HEK293 (cell line): Measurements from ENCODE around the gene ZKSCAN4.
A peak's percentile ranks its signal among the peaks of the same experiment; 100 is the strongest.

Source experiments
- BCL6B ChIP-seq: fragments of 450-650 bp; formaldehyde crosslinking; IDR thresholded peaks from 2 replicates; pipeline ENCODE4 v1.5.1; 2017; ENCODE audit warnings: missing biosample characterization, missing genetic modification characterization
- GLIS2 ChIP-seq: fragments of 450-650 bp; formaldehyde crosslinking; IDR thresholded peaks from 2 replicates; pipeline ENCODE4 v1.5.1; 2016; ENCODE audit warnings: missing biosample characterization, missing genetic modification characterization
- HOXC10 ChIP-seq: sonication (generic); formaldehyde crosslinking; IDR thresholded peaks from 2 replicates; pipeline ENCODE4 v1.8.1; 2023; ENCODE audit warnings: mild to moderate bottlenecking, missing genetic modification reagents
- KLF16 ChIP-seq: fragments of 450-650 bp; formaldehyde crosslinking; IDR thresholded peaks from 2 replicates; pipeline ENCODE4 v1.5.1; 2017; ENCODE audit warnings: missing biosample characterization, missing genetic modification characterization
- KLF8 ChIP-seq: fragments of 450-650 bp; formaldehyde crosslinking; IDR thresholded peaks from 2 replicates; pipeline ENCODE4 v1.5.1; 2016; ENCODE audit warnings: missing biosample characterization, missing genetic modification characterization
- SP7 ChIP-seq: fragments of 450-650 bp; formaldehyde crosslinking; IDR thresholded peaks from 2 replicates; pipeline ENCODE4 v1.5.1; 2016; ENCODE audit warnings: missing biosample characterization, missing genetic modification characterization
- ZBTB8A ChIP-seq: fragments of 450-650 bp; formaldehyde crosslinking; IDR thresholded peaks from 2 replicates; pipeline ENCODE4 v1.5.1; 2016; ENCODE audit warnings: missing biosample characterization, missing genetic modification characterization
- ZEB2 ChIP-seq: fragments of 450-650 bp; formaldehyde crosslinking; IDR thresholded peaks from 2 replicates; pipeline ENCODE4 v1.5.1; 2016; ENCODE audit warnings: missing biosample characterization, missing genetic modification characterization
- ZFP3 ChIP-seq: fragments of 450-650 bp; formaldehyde crosslinking; IDR thresholded peaks from 2 replicates; pipeline ENCODE4 v1.5.1; 2016; ENCODE audit warnings: low read depth, missing biosample characterization, missing genetic modification characterization
- ZNF112 ChIP-seq: fragments of 450-650 bp; formaldehyde crosslinking; IDR thresholded peaks from 2 replicates; pipeline ENCODE4 v1.5.0; 2017; ENCODE audit warnings: missing biosample characterization, missing genetic modification characterization
- ZNF132 ChIP-seq: fragments of 450-650 bp; formaldehyde crosslinking; IDR thresholded peaks from 2 replicates; pipeline ENCODE4 v1.5.1; 2017; ENCODE audit warnings: missing biosample characterization, missing genetic modification characterization, borderline replicate concordance
- ZNF18 ChIP-seq: fragments of 450-650 bp; formaldehyde crosslinking; IDR thresholded peaks from 2 replicates; pipeline ENCODE4 v1.5.1; 2016; ENCODE audit warnings: missing biosample characterization, missing genetic modification characterization
- ZNF248 ChIP-seq: fragments of 450-650 bp; formaldehyde crosslinking; IDR thresholded peaks from 2 replicates; pipeline ENCODE4 v1.5.1; 2017; ENCODE audit warnings: missing biosample characterization, missing genetic modification characterization
- ZNF274 ChIP-seq, 2 experiments: fragments of 200-500 bp in 1 of 2; fragments of 450-650 bp in 1 of 2; sonication (Bioruptor generic) in 1 of 2; formaldehyde crosslinking in 1 of 2; IDR thresholded peaks; 2 replicates each; pipeline versions ENCODE4 v1.5.1 to v1.6.1; 2014 to 2016; ENCODE audit warnings: borderline replicate concordance in 1 of 2, inconsistent platforms in 1 of 2, low read length in 1 of 2, missing biosample characterization in 1 of 2, missing genetic modification characterization in 1 of 2
- ZNF324 ChIP-seq: fragments of 450-650 bp; formaldehyde crosslinking; IDR thresholded peaks from 2 replicates; pipeline ENCODE4 v1.5.1; 2016; ENCODE audit warnings: missing biosample characterization, missing genetic modification characterization
- ZNF362 ChIP-seq: fragments of 450-650 bp; formaldehyde crosslinking; IDR thresholded peaks from 2 replicates; pipeline ENCODE4 v1.5.1; 2016; ENCODE audit warnings: missing biosample characterization, missing genetic modification characterization
- ZNF366 ChIP-seq: fragments of 450-650 bp; formaldehyde crosslinking; conservative IDR thresholded peaks from 2 replicates; pipeline ENCODE4 v1.5.1; 2016; ENCODE audit warnings: missing biosample characterization, missing genetic modification characterization
- ZNF433 ChIP-seq: fragments of 450-650 bp; formaldehyde crosslinking; IDR thresholded peaks from 2 replicates; pipeline ENCODE4 v1.5.1; 2016; ENCODE audit warnings: missing biosample characterization, missing genetic modification characterization, low read depth
- ZNF521 ChIP-seq: fragments of 450-650 bp; formaldehyde crosslinking; IDR thresholded peaks from 2 replicates; pipeline ENCODE4 v1.5.1; 2017; ENCODE audit warnings: missing biosample characterization, mild to moderate bottlenecking, missing genetic modification characterization
- ZNF549 ChIP-seq: fragments of 450-650 bp; IDR thresholded peaks from 2 replicates; pipeline ENCODE4 v1.5.1; 2018; ENCODE audit warnings: missing biosample characterization, missing genetic modification characterization, mild to moderate bottlenecking, inconsistent platforms, moderate library complexity
- ZNF560 ChIP-seq: fragments of 450-650 bp; formaldehyde crosslinking; IDR thresholded peaks from 2 replicates; pipeline ENCODE4 v1.5.1; 2017; ENCODE audit warnings: missing biosample characterization, missing genetic modification characterization, borderline replicate concordance
- ZNF571 ChIP-seq: fragments of 450-650 bp; formaldehyde crosslinking; IDR thresholded peaks from 2 replicates; pipeline ENCODE4 v1.5.0; 2017; ENCODE audit warnings: missing biosample characterization, missing genetic modification characterization
- ZNF768 ChIP-seq: fragments of 450-650 bp; formaldehyde crosslinking; IDR thresholded peaks from 2 replicates; pipeline ENCODE4 v1.5.1; 2018; ENCODE audit warnings: missing biosample characterization, mild to moderate bottlenecking, missing genetic modification characterization
- ZNF776 ChIP-seq: fragments of 450-650 bp; formaldehyde crosslinking; IDR thresholded peaks from 2 replicates; pipeline ENCODE4 v1.5.0; 2017; ENCODE audit warnings: missing biosample characterization, missing genetic modification characterization, borderline replicate concordance
- TF ChIP-seq, protein P1 (sequence below): fragments of 450-650 bp; formaldehyde crosslinking; IDR thresholded peaks from 2 replicates; pipeline ENCODE4 v1.5.1; 2017; ENCODE audit warnings: missing biosample characterization, missing genetic modification characterization
- TF ChIP-seq, protein P2 (sequence below): fragments of 450-650 bp; formaldehyde crosslinking; IDR thresholded peaks from 2 replicates; pipeline ENCODE4 v1.5.1; 2016; ENCODE audit warnings: missing biosample characterization, missing genetic modification characterization
- TF ChIP-seq, protein P3 (sequence below): fragments of 450-650 bp; formaldehyde crosslinking; IDR thresholded peaks from 2 replicates; pipeline ENCODE4 v1.5.1; 2016; ENCODE audit warnings: missing biosample characterization, missing genetic modification characterization

The ZKSCAN4 gene

DNA sequence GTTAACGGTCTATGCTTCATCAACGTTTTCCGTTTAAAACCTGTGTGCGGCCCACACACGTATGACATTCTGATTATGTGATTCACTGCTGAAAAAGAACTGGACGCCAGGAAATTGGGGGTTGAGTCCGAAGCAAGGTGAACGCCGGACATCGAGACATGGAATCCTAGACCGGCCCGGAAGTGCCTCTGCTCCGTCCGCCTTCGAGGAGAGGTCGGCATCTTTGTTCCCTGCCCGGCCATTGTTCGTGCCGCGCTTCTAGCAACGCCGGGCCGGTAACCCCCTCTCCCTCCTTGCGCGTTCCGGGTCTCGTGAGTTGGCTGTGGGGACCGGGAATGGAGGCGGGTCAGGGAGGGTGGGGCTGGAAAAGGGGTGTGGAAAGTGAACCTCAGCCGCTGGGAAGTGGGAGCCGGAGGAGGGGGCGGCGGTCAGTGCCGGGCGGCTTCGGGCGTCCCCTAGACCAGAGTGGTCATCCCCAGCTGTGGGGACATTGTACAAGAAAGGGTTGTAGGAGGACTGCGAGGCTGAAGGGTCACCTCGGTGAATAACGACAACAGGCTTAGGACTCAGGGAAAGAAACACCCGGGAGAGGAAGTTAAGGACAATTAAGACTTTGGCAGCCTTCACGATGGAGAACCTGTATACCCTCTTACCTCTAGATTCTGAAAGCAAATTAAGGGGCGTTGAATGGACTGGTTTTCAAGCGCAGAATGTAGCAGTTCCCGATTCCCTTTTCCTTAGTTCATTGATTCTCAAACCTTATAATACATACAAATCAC lies 26.8 kb downstream of the ZKSCAN4 start, which contains the start of gene ZSCAN9 (continued):
- TF ChIP-seq, protein P1, sequence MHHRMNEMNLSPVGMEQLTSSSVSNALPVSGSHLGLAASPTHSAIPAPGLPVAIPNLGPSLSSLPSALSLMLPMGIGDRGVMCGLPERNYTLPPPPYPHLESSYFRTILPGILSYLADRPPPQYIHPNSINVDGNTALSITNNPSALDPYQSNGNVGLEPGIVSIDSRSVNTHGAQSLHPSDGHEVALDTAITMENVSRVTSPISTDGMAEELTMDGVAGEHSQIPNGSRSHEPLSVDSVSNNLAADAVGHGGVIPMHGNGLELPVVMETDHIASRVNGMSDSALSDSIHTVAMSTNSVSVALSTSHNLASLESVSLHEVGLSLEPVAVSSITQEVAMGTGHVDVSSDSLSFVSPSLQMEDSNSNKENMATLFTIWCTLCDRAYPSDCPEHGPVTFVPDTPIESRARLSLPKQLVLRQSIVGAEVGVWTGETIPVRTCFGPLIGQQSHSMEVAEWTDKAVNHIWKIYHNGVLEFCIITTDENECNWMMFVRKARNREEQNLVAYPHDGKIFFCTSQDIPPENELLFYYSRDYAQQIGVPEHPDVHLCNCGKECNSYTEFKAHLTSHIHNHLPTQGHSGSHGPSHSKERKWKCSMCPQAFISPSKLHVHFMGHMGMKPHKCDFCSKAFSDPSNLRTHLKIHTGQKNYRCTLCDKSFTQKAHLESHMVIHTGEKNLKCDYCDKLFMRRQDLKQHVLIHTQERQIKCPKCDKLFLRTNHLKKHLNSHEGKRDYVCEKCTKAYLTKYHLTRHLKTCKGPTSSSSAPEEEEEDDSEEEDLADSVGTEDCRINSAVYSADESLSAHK (tag by site-specific recombination): no peak
- TF ChIP-seq, protein P2, sequence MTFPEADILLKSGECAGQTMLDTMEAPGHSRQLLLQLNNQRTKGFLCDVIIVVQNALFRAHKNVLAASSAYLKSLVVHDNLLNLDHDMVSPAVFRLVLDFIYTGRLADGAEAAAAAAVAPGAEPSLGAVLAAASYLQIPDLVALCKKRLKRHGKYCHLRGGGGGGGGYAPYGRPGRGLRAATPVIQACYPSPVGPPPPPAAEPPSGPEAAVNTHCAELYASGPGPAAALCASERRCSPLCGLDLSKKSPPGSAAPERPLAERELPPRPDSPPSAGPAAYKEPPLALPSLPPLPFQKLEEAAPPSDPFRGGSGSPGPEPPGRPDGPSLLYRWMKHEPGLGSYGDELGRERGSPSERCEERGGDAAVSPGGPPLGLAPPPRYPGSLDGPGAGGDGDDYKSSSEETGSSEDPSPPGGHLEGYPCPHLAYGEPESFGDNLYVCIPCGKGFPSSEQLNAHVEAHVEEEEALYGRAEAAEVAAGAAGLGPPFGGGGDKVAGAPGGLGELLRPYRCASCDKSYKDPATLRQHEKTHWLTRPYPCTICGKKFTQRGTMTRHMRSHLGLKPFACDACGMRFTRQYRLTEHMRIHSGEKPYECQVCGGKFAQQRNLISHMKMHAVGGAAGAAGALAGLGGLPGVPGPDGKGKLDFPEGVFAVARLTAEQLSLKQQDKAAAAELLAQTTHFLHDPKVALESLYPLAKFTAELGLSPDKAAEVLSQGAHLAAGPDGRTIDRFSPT (tag by site-specific recombination): no peak
- TF ChIP-seq BCL6B (tag by site-specific recombination): peak; percentile 88
- TF ChIP-seq, protein P3, sequence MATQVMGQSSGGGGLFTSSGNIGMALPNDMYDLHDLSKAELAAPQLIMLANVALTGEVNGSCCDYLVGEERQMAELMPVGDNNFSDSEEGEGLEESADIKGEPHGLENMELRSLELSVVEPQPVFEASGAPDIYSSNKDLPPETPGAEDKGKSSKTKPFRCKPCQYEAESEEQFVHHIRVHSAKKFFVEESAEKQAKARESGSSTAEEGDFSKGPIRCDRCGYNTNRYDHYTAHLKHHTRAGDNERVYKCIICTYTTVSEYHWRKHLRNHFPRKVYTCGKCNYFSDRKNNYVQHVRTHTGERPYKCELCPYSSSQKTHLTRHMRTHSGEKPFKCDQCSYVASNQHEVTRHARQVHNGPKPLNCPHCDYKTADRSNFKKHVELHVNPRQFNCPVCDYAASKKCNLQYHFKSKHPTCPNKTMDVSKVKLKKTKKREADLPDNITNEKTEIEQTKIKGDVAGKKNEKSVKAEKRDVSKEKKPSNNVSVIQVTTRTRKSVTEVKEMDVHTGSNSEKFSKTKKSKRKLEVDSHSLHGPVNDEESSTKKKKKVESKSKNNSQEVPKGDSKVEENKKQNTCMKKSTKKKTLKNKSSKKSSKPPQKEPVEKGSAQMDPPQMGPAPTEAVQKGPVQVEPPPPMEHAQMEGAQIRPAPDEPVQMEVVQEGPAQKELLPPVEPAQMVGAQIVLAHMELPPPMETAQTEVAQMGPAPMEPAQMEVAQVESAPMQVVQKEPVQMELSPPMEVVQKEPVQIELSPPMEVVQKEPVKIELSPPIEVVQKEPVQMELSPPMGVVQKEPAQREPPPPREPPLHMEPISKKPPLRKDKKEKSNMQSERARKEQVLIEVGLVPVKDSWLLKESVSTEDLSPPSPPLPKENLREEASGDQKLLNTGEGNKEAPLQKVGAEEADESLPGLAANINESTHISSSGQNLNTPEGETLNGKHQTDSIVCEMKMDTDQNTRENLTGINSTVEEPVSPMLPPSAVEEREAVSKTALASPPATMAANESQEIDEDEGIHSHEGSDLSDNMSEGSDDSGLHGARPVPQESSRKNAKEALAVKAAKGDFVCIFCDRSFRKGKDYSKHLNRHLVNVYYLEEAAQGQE (tag by site-specific recombination): no peak
- TF ChIP-seq SP7 (tag by site-specific recombination): peak; percentile 86
- peak; percentile 84 for TF ChIP-seq KLF8 (tag by site-specific recombination)
- no peak; the same call in 1 of the 2 replicates for TF ChIP-seq KLF16 (tag by site-specific recombination)
- no peak for TF ChIP-seq ZNF18 (tag by site-specific recombination)
- TF ChIP-seq HOXC10 (CRISPR knock-in tag): no peak; the same call in 1 of the 2 replicates
- no peak for TF ChIP-seq ZNF571 (tag by site-specific recombination)
- no peak for TF ChIP-seq ZNF560 (tag by site-specific recombination)
- no peak for TF ChIP-seq ZNF768 (tag by site-specific recombination)
- no peak for TF ChIP-seq ZNF549
- peak; percentile 40; the same call in 1 of the 2 replicates for TF ChIP-seq GLIS2 (tag by site-specific recombination)
- TF ChIP-seq ZNF776: no peak
- TF ChIP-seq ZNF433: no peak
- peak; percentile 83 for TF ChIP-seq ZEB2 (tag by site-specific recombination)
- TF ChIP-seq ZNF521 (tag by site-specific recombination): no peak
- peak; percentile 76 for TF ChIP-seq ZBTB8A (tag by site-specific recombination)
- TF ChIP-seq ZNF132 (tag by site-specific recombination): no peak
- no peak for TF ChIP-seq ZNF366 (tag by site-specific recombination)
- no peak for TF ChIP-seq ZNF112 (tag by site-specific recombination)
- no peak for TF ChIP-seq ZNF248 (tag by site-specific recombination)
- TF ChIP-seq ZNF274 (IDR thresholded peaks at IDR 0.05; ENCODE audit: low read length): no peak
- no peak for TF ChIP-seq ZNF274 (tag by site-specific recombination; IDR thresholded peaks at IDR 0.05; ENCODE audit: borderline replicate concordance)
- no peak for TF ChIP-seq ZNF362
- 0 out of 2 replicates have a peak, but pooled peaks have one; percentile 48 for TF ChIP-seq ZNF324
- TF ChIP-seq ZFP3 (tag by site-specific recombination): no peak
